Right renal pelvis (tissue), 4 donors: ENCODE measurements around the gene OR5A1. TPM values are rescaled to one million over a fixed set of nuclear protein-coding genes. Genes with fewer than 3 reads are reported as not detected.
A peak's percentile ranks its signal among the peaks of the same experiment; 100 is the strongest.
"Not testable (repeated sequence)": the region's sequence is repeated elsewhere in the genome, so short reads cannot be mapped to it uniquely, and the experiment has no call there.

Experiments
- DNase-seq, 4 donors: peaks; one replicate each; pipeline ENCODE4 v3.0.0-alpha.2; 2013; ENCODE audit warnings: low read depth in 4 of 4, low spot score in 3 of 4, missing footprints in 1 of 4
- polyA plus RNA-seq, 4 donors: library from polyadenylated mRNA; unstranded; fragments of 120-200 nt; gene quantifications; one replicate each; pipeline ENCODE4 v1.2.1, GENCODE V29; 2013; ENCODE audit not compliant: insufficient read length in 4 of 4

The OR5A1 gene
- under 1 TPM in 1 of 4 donors, not detected in 3; 0.01 TPM for polyA plus RNA-seq

GRCh38 chr11:59436169-59436568 lies at the start of gene OR5A1:
Gene OR5A1 (plus strand): TSS chr11:59436469. CDS start chr11:59443169, 6,700 bp downstream.
- DNase-seq = no peak

- DNase-seq = no peak
These were observed 42.1 kb upstream of the OR5A1 start for GRCh38 chr11:59394186-59394585.

DNA sequence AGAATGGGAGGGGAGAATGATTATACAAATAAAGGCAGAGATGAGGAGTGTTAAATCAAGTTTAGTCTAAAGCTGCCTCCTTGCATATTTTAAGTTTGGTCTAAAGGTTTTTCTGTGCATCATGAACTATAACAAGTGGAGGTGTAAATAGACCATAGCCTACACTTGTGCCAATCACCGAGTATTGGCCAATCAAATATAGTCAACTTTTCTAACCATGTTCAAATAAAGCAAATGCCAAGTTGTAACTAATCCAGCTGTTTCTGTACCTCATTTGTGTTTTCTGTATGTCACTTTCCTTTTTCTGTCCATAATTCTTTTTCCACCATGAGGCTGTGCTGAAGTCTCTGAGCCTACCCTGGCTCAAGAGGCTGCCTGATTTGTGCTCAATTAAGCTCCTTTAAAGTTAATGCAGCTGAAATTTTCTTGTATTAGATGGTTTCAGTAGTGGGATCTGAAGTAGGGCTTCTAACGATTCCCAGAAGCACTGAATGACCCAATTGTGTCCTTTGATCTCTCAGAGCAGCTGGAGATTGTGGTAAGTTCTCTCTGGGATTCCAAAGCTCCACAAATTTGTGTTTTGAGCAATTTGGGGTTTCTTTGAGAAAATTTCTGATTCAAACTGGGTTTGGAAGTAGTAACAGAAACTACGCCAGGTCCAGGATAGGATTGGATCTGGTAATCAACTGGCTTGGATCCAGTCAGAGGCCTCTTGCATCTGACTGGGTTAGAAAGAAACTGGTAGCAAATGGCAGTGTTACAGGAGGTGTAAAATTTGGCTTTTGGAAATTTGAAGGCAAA lies 35.6 kb upstream of the OR5A1 start:
- DNase-seq = no peak

- no peak for DNase-seq
These were observed 35.1 kb upstream of the OR5A1 start for GRCh38 chr11:59401262-59401552.

GRCh38 chr11:59403546-59403945 lies 32.7 kb upstream of the OR5A1 start:
- no peak for DNase-seq

DNA sequence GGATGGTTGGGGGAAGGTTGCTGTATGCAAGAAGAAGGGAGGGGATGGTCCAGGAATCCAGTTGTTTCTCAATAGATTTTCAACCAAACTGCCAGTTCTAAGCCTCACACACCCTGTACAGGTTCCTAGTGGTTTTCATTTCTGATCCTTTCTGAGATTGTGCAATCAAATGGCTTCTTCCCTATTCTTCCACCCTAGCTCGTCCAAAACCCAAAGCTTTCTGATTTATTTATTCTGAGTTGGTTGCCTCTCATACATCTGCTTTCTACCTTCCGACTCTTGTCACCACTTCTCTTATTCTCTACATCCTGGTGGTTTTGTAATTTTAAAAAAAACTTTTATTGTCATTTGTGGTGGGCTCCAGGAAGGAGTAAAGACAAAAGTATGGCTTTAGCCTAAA lies 22.6 kb upstream of the OR5A1 start:
- no peak for DNase-seq

GRCh38 chr11:59415111-59415510 lies 21.2 kb upstream of the OR5A1 start:
- DNase-seq = no peak

- DNase-seq = no peak
These were observed 19.7 kb upstream of the OR5A1 start for GRCh38 chr11:59416613-59417012.

- no peak for DNase-seq
These were observed 19.2 kb upstream of the OR5A1 start for GRCh38 chr11:59417023-59417422.

- no peak for DNase-seq
These were observed 18.1 kb upstream of the OR5A1 start for GRCh38 chr11:59418156-59418555.

- no peak for DNase-seq
These were observed 12.4 kb upstream of the OR5A1 start for GRCh38 chr11:59423835-59424234.

DNA sequence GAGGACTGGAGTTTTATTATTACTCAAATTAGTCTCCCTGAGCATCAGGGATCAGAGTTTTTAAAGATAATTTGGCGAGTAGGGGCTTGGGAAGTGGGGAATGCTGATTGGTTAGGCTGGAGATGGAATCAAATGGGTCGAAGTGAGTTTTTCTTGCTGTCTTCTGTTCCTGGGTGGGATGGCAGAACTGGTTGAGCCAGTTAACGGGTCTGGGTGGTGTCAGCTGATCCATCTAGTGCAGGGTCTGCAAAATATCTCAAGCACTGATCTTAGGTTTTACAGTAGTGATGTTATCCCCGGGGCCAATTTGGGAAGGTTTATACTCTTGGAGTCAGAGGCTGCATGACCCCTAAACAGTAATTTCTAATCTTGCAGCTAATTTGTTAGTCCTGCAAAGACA lies 11.1 kb upstream of the OR5A1 start:
- no peak for DNase-seq

DNA sequence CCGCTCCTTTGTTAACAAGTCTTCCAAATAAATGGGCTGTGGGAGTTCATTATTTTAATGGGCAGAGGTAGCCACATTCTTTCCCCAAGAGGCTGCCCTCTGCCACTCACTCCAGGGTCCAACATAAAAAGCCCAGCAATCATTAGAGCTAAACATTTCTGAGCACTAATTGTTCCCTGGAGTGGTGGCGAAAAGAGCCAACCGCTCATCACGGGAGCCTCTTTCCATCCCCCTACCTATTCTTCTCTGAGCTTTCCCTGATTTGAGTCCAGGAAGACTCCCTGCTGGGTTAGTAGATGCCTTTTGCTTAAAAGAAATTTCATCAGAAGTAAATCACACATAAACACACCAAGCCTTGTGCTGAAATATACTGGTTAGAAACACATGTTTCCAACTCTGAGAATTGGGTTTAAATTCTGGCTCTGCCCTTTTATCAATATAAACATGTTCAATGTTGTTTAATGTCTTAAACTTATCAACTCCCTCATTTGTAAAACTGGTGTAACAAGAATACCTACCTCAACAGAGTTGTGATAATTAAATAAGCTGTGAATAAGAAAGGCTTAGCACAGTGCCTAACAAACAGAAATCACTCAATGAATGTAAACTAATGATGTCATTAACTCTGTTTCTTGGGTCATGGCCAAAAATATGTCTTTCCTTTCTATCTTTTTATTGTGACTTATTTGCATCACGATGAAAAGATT lies 9.8 kb upstream of the OR5A1 start, which contains the start of gene OR5A2:
Gene OR5A2 (minus strand): TSS at position 53 of the 707 bp plus-strand sequence. CDS start 3,460 bp downstream, outside the sequence.
- no peak for DNase-seq

DNA sequence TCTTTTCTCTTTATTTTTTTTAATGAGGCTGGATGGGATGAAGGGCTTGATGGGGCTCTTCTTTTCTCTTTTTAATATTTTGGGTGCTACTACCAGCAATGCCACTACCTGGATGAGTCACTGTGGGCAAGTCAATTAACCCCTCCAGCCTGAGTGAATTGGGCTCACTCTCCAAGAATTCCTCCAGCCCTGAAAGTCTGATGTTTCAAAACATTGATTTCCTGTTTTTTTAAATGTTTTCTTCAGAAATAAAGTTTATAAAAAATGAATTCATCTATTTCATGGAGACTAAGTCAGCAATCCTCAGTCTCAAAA lies 9.2 kb upstream of the OR5A1 start:
- DNase-seq = no peak

DNA sequence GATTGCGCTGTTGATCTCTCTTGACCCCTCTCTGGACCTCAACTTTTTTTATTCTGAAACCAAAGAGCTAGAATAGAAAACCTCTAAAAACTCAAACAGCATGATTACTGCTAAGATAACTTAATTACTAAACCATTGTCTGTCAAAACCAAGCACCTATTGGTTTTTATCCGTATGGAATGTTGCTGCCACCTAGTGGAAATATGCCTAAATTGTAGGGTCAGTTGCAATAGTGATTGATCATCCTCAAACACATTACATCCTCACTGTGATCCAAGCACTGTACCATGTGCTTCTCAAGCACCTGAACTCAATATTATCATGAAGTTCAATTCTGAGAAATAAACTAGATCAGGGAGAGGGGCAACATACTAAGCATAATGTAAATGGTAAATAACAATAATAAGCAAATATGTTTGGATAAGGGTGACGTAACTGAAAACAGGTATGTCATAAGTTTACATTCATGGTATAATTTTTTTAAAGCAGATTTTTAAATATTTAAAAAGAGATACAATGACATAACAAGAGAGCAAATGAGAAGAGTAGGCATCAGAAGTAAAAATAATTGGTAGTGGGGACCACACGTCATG lies 6.2 kb upstream of the OR5A1 start:
- DNase-seq = peak in 2 of 4 donors; percentile 3 to 20

DNA sequence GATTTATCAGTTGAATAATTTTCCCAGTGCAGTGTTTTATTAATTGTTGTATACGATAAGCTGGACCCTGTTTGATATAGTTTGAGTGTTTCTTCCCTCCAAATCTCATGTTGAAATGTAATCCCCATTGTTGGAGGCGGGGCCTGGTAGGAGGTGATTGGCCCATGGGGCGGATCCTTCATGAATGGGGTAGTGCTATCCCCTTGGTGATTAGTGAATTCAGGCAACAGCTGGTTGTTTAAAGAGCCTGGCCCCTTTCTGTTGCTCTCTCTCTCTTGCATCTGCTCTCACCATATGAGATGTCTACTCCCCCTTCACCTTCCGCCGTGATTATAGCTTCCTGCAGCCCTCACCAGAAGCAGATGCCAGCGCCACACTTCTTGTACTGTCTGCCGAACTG lies 1.5 kb downstream of the OR5A1 start:
- DNase-seq = no peak

DNA sequence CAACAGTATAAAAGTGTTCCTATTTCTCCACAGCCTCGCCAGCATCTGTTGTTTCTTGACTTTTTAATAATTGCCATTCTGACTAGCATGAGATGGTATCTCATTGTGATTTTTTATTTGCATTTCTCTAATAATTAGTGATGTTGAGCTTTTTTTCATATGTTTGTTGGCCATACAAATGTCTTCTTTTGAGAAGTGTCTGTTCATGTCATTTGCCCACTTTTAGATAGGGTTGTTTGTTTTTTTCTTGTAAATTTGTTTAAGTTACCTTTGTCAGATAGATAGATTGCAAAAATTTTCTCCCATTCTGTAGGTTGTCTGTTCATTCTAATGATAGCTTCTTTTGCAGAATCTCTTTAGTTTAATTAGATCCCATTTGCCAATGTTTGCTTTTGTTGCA lies 9.4 kb downstream of the OR5A1 start:
- not testable (repeated sequence) for DNase-seq

GRCh38 chr11:59448484-59448883 lies 12.2 kb downstream of the OR5A1 start:
- no peak for DNase-seq

DNA sequence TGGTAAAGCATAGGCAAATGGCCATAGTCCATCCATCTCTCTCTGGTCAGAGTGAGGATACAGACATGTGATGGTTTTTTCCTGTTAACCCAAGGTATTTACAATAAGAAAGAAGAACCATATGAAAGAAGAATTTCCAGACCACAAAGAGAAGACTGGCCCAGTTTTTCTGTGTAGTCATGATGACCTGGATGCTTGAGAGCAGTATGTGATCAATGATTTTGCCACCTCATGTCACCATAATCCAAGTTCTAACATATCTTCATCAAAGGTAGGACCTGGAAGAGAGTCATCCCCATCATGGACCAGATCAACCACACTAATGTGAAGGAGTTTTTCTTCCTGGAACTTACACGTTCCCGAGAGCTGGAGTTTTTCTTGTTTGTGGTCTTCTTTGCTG lies 20.4 kb downstream of the OR5A1 start, which contains the start of gene OR4D6:
Gene OR4D6 (plus strand): TSS at position 301 of the 400 bp plus-strand sequence. CDS start 0 bp downstream, at position 301.
- no peak for DNase-seq

DNA sequence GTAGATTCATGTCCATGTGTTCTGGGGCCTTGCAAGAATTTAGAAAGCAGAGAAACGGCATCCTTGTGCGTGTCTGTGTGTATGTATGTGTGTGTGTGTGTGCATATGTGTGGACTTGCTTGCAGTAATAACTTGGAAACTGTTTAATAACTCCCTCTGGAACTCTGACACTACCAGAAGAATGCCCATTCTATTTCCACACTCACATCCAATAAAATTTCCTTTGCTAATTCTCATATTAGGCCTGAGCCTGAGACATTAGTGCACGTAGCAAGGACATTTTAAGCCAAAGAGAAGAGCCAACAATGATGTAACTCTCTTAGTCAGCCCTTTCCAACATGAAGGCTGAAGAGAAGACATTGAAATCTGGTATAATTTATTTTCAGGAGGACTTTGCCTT lies 23.6 kb downstream of the OR5A1 start:
- no peak for DNase-seq

DNA sequence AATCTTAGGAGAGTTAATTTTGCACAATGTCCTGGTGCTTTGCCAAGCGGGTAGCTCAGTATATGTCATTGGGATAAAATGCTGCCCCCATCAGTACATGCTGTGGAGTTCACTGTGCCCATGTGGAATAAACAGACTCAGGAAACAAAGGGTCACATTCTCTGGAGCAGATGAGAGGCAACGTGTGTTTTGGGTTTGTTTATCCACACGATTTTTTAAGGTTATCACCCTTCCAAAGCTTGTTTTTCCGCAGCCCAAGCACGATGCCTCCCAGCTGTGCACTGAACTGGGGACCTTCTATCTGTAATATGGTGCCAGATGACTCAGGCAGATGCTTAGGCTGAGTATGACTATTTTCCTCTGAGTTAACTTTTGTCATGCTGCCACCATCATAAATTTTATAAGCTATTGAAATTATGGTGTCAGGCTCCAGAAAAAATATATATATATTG lies 26.9 kb downstream of the OR5A1 start:
- peak in 3 of 4 donors; percentile 3 to 10 (median 5) for DNase-seq

- no peak for DNase-seq
These were observed 36.7 kb downstream of the OR5A1 start, which contains the start of gene OR4D10 for GRCh38 chr11:59473015-59473414. Gene OR4D10 (plus strand): TSS chr11:59473315. CDS start chr11:59477430, 4,115 bp downstream.
